ENCODE measurements around the gene SIRT2.
"Not testable (repeated sequence)": the region's sequence is repeated elsewhere in the genome, so short reads cannot be mapped to it uniquely, and the experiment has no call there.

Gene SIRT2

GRCh38 chr19:38890686-38891085 lies 8.7 kb downstream of the SIRT2 start:
- no peak for TF ChIP-seq CTCF (IDR thresholded peaks at IDR 0.05; ENCODE audit: low read depth, low read length)
- no peak for DNase-seq (ENCODE audit: low read depth, low spot score)
- in situ Hi-C loops (cut with HindIII; ENCODE audit: low sequenced_read_pairs): no loop called here
- H3K4me3 ChIP-seq (ENCODE audit: low read depth, low read length): no peak overlapping the region

- no peak for TF ChIP-seq CTCF (IDR thresholded peaks at IDR 0.05; ENCODE audit: low read depth, low read length)
- H3K4me3 ChIP-seq (ENCODE audit: low read depth, low read length): no peak overlapping the region
- in situ Hi-C loops (cut with HindIII; ENCODE audit: low sequenced_read_pairs): no loop called here
Measured at GRCh38 chr19:38889803-38890202, 9.6 kb downstream of the SIRT2 start.

GRCh38 chr19:38888876-38889275 lies 10.5 kb downstream of the SIRT2 start:
- DNase-seq (ENCODE audit: low read depth, low spot score): no peak
- H3K4me3 ChIP-seq (ENCODE audit: low read depth, low read length): no peak overlapping the region
- in situ Hi-C loops (cut with HindIII; ENCODE audit: low sequenced_read_pairs): no loop called here
- TF ChIP-seq CTCF (IDR thresholded peaks at IDR 0.05; ENCODE audit: low read depth, low read length): no peak

More at GRCh38 chr19:38889803-38890202, 9.6 kb downstream of the SIRT2 start:
- no peak for DNase-seq (ENCODE audit: low read depth, low spot score)

- H3K4me3 ChIP-seq (ENCODE audit: low read depth, low read length); in situ Hi-C loops (cut with HindIII; ENCODE audit: low sequenced_read_pairs); DNase-seq (ENCODE audit: low read depth, low spot score): not testable (repeated sequence)
Measured at GRCh38 chr19:38884691-38885090, 14.7 kb downstream of the SIRT2 start.

- H3K4me3 ChIP-seq (ENCODE audit: low read depth, low read length): no peak overlapping the region
- no peak for DNase-seq (ENCODE audit: low read depth, low spot score)
- no peak for TF ChIP-seq CTCF (IDR thresholded peaks at IDR 0.05; ENCODE audit: low read depth, low read length)
- in situ Hi-C loops (cut with HindIII; ENCODE audit: low sequenced_read_pairs): no loop called here
Measured at GRCh38 chr19:38883286-38883685, 16.1 kb downstream of the SIRT2 start.

- in situ Hi-C loops (cut with HindIII; ENCODE audit: low sequenced_read_pairs): no loop called here
- TF ChIP-seq CTCF (IDR thresholded peaks at IDR 0.05; ENCODE audit: low read depth, low read length): no peak
- DNase-seq (ENCODE audit: low read depth, low spot score): no peak
- H3K4me3 ChIP-seq (ENCODE audit: low read depth, low read length): no peak overlapping the region
Measured at GRCh38 chr19:38880882-38881609, 18.4 kb downstream of the SIRT2 start.

GRCh38 chr19:38880076-38880881 lies 19.1 kb downstream of the SIRT2 start:
- in situ Hi-C loops (cut with HindIII; ENCODE audit: low sequenced_read_pairs): no loop called here
- no peak overlapping the region for H3K4me3 ChIP-seq (ENCODE audit: low read depth, low read length)
- TF ChIP-seq CTCF (IDR thresholded peaks at IDR 0.05; ENCODE audit: low read depth, low read length): no peak
- no peak for DNase-seq (ENCODE audit: low read depth, low spot score)
